AG10803 (cell line): ENCODE results near the gene C20orf204.
"Not testable (repeated sequence)": the region's sequence is repeated elsewhere in the genome, so short reads cannot be mapped to it uniquely, and the experiment has no call there.

Source experiments
- DNase-seq: peaks from one replicate; pipeline ENCODE4 v3.0.0; 2010; ENCODE audit warnings: low read depth
- H3K4me3 ChIP-seq: 2 replicates; pipeline ENCODE4 v1.5.1; 2011; ENCODE audit warnings: mild to moderate bottlenecking, low read length, control low read depth
- TF ChIP-seq, protein P1 (sequence below): conservative IDR thresholded peaks from 2 replicates; pipeline ENCODE4 v1.5.1; 2011; ENCODE audit warnings: mild to moderate bottlenecking, low read length, control low read depth, inconsistent platforms

The C20orf204 gene

DNA sequence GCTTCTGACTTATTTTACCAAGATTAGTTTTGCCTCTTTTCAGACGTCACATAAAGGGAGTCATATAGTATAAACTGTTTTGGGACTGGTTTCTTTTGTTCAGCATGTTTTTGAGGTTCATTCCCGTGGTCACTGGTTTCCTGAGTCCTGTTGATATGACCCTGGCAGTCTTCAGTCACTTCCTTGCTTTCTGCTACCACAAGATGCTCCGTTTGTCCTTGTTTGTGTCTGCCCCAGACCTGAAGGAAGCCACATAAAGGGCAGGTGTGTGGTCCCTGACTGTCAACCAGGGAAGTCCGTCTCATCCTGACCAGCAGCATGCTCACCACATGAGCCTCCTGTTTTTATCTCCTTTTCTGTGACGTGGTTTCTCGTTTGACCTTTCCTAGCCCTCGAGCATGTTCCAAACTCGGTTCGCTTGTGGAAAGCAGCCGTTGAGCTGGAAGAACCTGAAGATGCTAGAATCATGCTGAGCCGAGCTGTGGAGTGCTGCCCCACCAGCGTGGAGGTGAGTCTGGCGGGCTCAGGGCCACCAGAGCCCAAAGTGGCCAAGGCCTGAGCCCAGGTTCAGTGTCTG is 26.1 kb upstream of the C20orf204 start:
- H3K4me3 ChIP-seq: no peak overlapping the region
- DNase-seq: no peak

DNA sequence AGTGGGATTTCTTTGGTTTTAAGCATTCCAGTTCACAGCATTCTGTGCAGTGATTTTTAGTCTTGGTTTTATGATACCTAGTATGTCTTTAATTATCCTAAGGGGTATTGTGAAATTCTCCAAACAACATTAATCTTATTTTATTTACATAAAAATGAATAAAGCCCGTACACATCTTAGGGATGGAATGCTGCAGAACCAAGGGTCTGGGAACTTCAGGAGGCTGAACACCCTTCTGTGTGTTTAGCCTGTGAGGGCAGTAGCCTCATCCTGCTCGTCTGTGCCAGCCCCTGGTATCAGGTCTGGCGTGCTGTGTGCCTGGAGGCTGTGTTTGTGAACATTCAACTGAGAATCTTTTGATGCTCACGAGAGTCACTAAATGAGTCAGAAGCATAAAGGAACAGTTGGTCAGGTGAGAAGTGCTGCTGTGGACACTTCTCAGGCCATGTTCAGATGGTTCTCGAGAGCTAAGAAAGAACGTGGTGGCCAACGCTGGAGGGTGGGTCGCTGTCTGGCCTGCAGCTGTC is 25.2 kb upstream of the C20orf204 start:
- peak; percentile 85 for DNase-seq
- H3K4me3 ChIP-seq: no peak overlapping the region
- TF ChIP-seq, protein P1, sequence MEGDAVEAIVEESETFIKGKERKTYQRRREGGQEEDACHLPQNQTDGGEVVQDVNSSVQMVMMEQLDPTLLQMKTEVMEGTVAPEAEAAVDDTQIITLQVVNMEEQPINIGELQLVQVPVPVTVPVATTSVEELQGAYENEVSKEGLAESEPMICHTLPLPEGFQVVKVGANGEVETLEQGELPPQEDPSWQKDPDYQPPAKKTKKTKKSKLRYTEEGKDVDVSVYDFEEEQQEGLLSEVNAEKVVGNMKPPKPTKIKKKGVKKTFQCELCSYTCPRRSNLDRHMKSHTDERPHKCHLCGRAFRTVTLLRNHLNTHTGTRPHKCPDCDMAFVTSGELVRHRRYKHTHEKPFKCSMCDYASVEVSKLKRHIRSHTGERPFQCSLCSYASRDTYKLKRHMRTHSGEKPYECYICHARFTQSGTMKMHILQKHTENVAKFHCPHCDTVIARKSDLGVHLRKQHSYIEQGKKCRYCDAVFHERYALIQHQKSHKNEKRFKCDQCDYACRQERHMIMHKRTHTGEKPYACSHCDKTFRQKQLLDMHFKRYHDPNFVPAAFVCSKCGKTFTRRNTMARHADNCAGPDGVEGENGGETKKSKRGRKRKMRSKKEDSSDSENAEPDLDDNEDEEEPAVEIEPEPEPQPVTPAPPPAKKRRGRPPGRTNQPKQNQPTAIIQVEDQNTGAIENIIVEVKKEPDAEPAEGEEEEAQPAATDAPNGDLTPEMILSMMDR: no peak

More for the DNA sequence above, 26.1 kb upstream of the C20orf204 start:
- TF ChIP-seq, protein P1: no peak

DNA sequence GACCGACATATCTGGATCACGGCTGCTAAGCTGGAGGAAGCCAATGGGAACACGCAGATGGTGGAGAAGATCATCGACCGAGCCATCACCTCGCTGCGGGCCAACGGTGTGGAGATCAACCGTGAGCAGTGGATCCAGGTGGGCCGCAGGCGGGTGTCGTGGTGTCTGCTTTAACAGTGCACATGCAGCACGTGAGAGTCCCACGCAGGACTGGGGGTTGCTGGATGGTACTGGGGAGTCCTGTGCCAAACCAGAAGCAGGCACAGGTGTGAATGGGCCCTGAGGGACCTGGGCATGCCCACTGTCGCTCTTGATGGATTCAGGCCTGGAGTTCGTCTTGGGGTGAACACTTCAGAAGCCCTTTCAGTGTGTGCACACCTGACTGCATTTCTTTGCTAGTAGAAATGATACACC is 24.6 kb upstream of the C20orf204 start:
- TF ChIP-seq, protein P1: no peak
- H3K4me3 ChIP-seq: no peak overlapping the region
- no peak for DNase-seq

DNA sequence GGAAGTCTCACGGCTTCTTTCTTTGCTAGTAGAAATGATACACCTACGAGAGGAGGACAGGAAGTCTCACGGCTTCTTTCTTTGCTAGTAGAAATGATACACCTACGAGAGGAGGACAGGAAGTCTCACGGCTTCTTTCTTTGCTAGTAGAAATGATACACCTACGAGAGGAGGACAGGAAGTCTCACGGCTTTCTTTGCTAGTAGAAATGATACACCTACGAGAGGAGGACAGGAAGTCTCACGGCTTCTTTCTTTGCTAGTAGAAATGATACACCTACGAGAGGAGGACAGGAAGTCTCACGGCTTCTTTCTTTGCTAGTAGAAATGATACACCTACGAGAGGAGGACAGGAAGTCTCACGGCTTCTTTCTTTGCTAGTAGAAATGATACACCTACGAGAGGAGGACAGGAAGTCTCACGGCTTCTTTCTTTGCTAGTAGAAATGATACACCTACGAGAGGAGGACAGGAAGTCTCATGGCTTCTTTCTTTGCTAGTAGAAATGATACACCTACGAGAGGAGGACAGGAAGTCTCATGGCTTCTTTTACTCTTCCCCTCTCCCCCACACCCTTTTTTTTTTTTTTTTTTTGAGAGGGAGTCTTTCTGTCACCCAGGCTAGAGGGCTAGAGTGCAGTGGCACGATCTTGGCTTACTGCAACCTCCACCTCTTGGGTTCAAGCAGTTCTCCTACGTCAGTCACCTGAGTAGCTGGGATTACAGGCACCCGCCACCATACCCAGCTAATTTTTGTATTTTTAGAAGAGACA is 23.4 kb upstream of the C20orf204 start:
- not testable (repeated sequence) for DNase-seq, H3K4me3 ChIP-seq

DNA sequence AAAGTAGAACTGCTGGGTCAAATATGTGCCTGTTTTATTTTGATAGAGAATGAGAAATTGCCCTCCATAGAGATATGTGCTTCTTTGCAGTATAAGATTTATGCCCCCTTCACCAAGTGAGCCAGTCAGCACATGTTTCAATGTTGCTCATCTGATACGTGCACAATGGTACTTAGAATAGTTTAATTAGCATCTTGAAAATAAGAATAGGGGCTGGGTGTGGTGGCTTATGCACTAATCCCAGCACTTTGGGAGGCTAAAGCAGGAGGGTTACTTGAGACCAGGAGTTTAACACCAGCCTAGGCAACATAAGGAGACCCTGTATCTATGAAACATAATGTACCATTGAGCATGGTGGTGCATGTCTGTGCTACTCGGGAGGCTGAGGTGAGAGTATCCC is 20.3 kb upstream of the C20orf204 start:
- H3K4me3 ChIP-seq: no peak overlapping the region
- DNase-seq: no peak
- TF ChIP-seq, protein P1: no peak

DNA sequence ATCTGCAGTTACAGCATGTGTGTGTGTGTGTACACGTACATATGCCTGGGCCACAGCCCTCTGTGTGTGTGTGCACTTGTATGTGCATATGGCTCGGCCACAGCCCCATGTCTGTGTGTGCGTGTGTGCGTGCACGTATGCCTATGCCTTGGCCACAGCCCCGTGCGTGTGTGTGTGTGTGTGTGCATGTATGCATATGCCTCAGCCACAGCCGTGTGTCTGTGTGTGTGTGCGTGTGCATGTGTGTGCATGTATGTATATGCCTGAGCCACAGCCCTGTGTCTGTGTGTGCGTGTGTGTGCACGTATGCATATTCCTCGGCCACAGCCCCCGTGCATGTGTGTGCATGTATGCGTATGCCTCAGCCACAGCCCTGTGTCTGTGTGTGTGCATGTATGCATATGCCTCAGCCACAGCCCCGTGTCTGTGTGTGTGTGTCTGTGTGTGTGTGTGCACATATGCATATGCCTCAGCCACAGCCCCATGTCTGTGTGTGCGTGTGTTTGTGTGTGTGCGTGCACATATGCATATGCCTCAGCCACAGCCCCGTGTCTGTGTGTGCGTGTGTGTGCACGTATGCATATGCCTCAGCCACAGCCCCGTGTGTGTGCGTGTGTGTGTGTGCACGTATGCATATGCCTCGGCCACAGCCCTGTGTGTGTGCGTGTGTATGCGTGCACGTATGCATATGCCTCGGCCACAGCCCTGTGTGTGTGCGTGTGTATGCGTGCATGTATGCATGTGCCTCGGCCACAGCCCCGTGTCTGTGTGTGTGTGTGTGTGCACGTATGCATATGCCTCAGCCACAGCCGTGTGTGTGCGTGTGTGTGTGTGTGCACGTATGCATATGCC is 14.6 kb upstream of the C20orf204 start:
- H3K4me3 ChIP-seq: no peak overlapping the region
- TF ChIP-seq, protein P1: no peak
- no peak for DNase-seq

DNA sequence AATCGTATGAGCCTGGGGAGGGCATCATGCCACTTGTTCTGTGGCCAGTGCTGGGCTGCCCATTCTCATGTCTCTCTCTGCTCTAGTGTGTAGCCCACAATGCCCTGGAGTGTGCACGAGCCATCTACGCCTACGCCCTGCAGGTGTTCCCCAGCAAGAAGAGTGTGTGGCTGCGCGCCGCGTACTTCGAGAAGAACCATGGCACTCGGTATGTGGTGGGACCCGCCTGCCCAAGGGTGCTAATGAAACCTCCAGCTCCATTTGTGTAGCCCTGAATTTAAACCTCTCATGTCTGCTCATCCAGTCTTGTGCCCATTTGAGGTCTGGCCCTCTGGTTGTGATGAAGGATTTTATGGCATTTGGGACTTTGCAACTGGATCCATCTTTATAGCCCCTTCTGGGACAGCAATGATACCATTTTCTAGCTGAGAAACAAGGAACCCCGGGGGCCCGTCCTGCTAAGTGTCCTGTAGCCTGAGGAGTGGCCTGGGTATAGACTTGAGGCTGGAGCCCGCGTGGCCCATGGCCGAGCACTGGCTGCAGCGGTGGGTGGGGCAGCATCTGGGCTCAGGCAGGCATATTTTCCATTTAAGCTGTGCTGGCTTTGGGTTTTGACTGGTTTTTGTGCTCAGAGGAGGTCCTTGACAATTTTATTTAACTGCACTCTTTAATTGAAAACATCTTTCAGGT is 13.2 kb upstream of the C20orf204 start:
- TF ChIP-seq, protein P1: no peak
- no peak overlapping the region for H3K4me3 ChIP-seq
- DNase-seq: no peak
